ENCODE measurements around the gene SPOCD1.

SPOCD1 gene

DNA sequence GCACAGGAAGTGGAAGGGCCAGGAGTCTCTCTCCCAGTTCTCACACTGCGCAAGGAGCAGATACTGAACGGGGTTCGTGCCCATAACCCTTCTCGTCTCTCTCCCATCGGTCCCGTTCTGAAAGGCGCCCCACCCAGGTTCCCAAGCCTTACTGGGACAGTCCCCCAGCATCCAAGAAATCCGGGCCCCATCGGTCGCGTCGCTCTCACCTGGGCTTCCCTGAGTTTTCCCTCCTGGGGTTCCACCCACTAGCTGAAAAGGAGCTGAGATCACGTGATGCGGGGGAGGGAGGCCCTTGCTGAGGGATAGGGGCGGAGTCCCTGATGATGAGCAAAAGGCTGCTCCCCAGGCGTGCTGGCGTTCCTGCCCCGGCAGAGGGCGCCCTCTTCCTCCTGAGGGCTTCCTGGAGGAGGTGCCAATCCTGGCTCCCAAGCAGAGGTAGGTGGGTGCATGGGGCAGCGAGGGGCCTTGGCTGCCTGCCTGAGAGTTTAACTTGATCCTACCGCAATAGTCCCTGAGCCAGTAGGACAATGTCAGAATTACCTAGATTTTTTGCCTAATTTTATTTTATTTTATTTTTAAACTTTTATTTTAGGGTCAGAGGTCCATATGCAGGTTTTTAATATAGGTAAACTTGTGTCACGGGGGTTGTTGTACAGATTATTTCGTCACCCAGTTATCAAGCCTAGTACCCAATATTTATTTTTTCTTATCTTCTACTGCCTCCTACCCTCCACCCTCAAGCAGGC, at the start of gene SPOCD1:
TSS of gene SPOCD1 (minus strand) at position 271 of the 749 bp plus-strand sequence. CDS start 689 bp downstream, outside the sequence.
- TF ChIP-seq, protein P1, sequence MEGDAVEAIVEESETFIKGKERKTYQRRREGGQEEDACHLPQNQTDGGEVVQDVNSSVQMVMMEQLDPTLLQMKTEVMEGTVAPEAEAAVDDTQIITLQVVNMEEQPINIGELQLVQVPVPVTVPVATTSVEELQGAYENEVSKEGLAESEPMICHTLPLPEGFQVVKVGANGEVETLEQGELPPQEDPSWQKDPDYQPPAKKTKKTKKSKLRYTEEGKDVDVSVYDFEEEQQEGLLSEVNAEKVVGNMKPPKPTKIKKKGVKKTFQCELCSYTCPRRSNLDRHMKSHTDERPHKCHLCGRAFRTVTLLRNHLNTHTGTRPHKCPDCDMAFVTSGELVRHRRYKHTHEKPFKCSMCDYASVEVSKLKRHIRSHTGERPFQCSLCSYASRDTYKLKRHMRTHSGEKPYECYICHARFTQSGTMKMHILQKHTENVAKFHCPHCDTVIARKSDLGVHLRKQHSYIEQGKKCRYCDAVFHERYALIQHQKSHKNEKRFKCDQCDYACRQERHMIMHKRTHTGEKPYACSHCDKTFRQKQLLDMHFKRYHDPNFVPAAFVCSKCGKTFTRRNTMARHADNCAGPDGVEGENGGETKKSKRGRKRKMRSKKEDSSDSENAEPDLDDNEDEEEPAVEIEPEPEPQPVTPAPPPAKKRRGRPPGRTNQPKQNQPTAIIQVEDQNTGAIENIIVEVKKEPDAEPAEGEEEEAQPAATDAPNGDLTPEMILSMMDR (IDR thresholded peaks at IDR 0.05) = peak; percentile 94
- TF ChIP-seq ZFX (IDR thresholded peaks at IDR 0.05; ENCODE audit: borderline replicate concordance) = no peak
- H3K27ac ChIP-seq = no peak within 1 kb of the TSS

DNA sequence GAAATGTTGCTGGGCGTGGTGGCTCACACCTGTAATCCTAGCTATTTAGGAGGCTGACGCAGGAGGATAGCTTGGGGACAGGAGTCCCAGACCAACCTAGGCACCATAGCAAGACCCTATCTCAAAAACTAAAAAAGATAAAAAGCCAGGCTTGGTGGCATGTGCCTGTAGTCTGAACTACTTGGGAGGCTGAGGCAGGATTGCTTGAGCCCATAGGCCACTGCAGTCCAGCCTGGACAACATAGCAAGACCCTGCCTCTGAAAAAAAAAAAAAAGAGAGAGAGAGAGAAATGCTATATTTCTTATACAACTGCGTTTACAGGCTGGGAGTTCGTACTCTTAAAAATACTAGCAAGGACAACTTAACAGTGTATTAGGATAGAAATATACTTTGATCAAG, 46.2 kb upstream of the SPOCD1 start:
- TF ChIP-seq, protein P1 (IDR thresholded peaks at IDR 0.05) = no peak
- no peak for TF ChIP-seq ZFX (IDR thresholded peaks at IDR 0.05; ENCODE audit: borderline replicate concordance)
- H3K27ac ChIP-seq = no peak overlapping the region

DNA sequence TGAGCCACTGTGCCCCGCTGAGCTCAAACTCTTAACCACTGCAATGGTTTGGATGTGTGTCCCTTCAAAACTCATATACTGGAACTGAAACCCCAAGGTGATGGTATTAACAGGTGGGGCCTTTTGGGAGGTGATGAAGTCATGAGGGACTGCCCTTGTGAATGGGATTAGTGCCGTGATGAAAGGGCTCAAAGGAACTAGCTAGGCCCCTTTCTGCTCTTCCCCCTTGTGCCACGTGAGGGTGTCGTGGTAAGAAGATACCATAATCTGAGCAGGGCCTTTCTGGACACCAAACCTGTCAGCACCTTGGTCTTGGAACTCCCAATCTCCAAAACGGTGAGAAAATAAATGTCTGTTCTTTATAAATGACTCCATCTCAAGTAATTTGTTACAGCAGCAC, 45.5 kb upstream of the SPOCD1 start:
- no peak for TF ChIP-seq ZFX (IDR thresholded peaks at IDR 0.05; ENCODE audit: borderline replicate concordance)
- TF ChIP-seq, protein P1 (IDR thresholded peaks at IDR 0.05) = no peak
- no peak overlapping the region for H3K27ac ChIP-seq

DNA sequence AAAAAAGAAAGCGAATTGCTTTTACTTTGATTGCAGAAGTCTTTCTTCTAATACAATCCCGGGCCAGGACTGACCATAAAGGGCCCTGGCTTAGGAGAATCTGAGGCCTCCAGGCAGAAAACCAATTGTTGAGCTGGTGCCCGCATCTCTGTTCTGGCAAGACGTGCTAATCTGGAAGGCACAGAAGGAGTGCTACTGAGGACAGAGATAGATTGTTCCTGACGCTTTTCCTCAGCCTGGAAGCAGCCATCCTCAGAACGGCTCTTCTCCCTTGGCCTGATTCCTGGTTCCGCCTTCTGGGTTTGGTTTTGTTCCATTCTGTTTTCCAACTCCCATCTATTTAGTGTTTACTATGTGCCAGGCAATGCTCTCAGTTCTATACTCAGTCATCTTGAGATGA, 44.8 kb upstream of the SPOCD1 start:
- H3K27ac ChIP-seq = no peak overlapping the region
- no peak for TF ChIP-seq ZFX (IDR thresholded peaks at IDR 0.05; ENCODE audit: borderline replicate concordance)
- TF ChIP-seq, protein P1 (IDR thresholded peaks at IDR 0.05) = no peak

DNA sequence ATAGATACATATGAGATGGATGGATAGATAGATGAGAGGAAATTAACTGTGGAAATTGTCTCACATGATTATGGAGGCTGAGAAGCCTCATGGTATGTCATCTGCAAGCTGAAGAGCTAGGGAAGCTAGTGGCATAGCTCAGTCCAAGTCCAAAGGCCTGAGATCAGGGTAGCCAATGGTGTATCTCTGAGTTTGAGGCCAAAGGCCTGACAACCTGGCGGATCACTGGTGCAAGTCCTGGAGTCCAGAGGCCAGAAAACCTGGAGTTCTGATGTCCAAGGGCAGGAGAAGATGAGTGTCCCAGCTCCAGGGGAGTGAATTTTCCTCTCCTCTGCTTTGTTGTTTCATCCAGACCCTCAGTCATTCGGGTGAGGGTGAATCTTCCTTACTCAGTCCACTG, 43.9 kb upstream of the SPOCD1 start:
- TF ChIP-seq, protein P1 (IDR thresholded peaks at IDR 0.05) = no peak
- no peak for TF ChIP-seq ZFX (IDR thresholded peaks at IDR 0.05; ENCODE audit: borderline replicate concordance)
- no peak overlapping the region for H3K27ac ChIP-seq

DNA sequence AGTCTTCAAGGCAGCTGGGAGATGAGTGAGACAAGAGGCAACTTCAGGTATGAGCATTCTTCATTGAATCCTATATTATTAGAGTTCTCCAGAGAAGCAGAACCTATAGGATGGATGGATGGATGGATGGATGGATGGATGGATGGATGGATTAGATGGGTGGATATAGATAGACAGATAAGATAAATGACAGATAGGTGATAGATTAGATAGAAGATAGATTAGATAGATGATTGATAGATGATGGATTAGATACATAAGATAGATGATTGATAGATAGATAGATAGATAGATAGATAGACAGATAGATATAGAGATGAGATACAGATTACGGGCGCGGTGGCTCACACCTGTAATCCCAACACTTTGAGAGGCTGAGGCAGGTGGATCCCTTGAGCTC, 43.2 kb upstream of the SPOCD1 start:
- no peak for TF ChIP-seq ZFX (IDR thresholded peaks at IDR 0.05; ENCODE audit: borderline replicate concordance)
- TF ChIP-seq, protein P1 (IDR thresholded peaks at IDR 0.05) = no peak
- no peak overlapping the region for H3K27ac ChIP-seq

DNA sequence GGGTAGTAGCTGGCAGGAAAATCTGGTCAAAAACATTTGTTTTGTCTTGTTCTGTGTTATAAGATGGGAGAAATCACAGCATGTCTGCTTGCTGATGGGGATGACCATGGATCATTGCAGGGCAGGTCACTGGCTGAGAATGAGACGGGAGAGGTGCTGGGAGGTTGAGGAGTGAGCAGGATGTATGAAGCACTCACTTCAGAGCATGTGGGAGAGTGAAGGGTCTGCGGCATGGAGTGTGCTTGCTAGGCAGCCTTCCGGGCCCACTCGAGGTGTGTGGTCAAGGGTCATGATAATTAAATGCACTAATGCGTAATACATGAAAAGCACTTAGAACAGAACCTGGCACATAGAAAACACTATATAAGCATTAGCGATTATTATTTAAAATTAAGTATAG, 42.0 kb upstream of the SPOCD1 start:
- TF ChIP-seq ZFX (IDR thresholded peaks at IDR 0.05; ENCODE audit: borderline replicate concordance) = no peak
- TF ChIP-seq, protein P1 (IDR thresholded peaks at IDR 0.05) = no peak
- no peak overlapping the region for H3K27ac ChIP-seq
